Upper lobe of left lung (tissue), 4 donors: Measurements from ENCODE around the gene NOP56.

Experiments used
- CTCF ChIP-seq, 6 experiments: fragments of 450-650 bp in 4 of 6; fragments of 200-600 bp in 2 of 6; sonication (generic) in 2 of 6; IDR thresholded peaks; one replicate each; pipeline ENCODE4 v1.5.1; 2016 to 2019; ENCODE audit warnings: antibody characterized with exemption in 6 of 6
- EP300 ChIP-seq, 4 donors: sonication (generic); formaldehyde crosslinking; IDR thresholded peaks; one replicate each; pipeline ENCODE4 v1.5.1; 2017; ENCODE audit warnings: antibody characterized with exemption in 4 of 4, control low read depth in 2 of 4
- POLR2A ChIP-seq, 4 donors: fragments of 450-650 bp; IDR thresholded peaks; one replicate each; pipeline ENCODE4 v1.5.1; 2016 to 2017; ENCODE audit warnings: antibody characterized with exemption in 4 of 4, mild to moderate bottlenecking in 2 of 4
- POLR2AphosphoS5 ChIP-seq, 2 donors: sonication (generic); formaldehyde crosslinking; IDR thresholded peaks; one replicate each; pipeline ENCODE4 v1.5.1; 2017; ENCODE audit warnings: antibody characterized with exemption in 2 of 2

- TF ChIP-seq CTCF (IDR thresholded peaks at IDR 0.05) (no peak), EP300 (IDR thresholded peaks at IDR 0.05) (no peak), POLR2AphosphoS5 (IDR thresholded peaks at IDR 0.05) (no peak), POLR2A (IDR thresholded peaks at IDR 0.05) (no peak)
Observed at GRCh38 chr20:2700913-2701620, 48.6 kb downstream of the NOP56 start.
